Mesothelial cell of epicardium (in vitro differentiated cells): ENCODE results near the gene NAGA. TPM values are rescaled to one million over a fixed set of nuclear protein-coding genes. Genes with fewer than 3 reads are reported as not detected.
"Not testable (repeated sequence)": the region's sequence is repeated elsewhere in the genome, so short reads cannot be mapped to it uniquely, and the experiment has no call there.

Experiments used
- DNase-seq, 2 experiments: peaks; one replicate each; pipeline ENCODE4 v3.0.0; 2021; ENCODE audit warnings: low spot score in 2 of 2; ENCODE audit not compliant: unreplicated experiment in 2 of 2
- H3K27ac Mint-ChIP-seq: 2 replicates; pipeline ENCODE4 v1.8.0; 2021; ENCODE audit warnings: mixed read lengths
- H3K27me3 Mint-ChIP-seq: 2 replicates; pipeline ENCODE4 v1.8.0; 2021; ENCODE audit warnings: low read depth, mixed read lengths
- H3K36me3 Mint-ChIP-seq: 2 replicates; pipeline ENCODE4 v1.8.0; 2021; ENCODE audit warnings: mixed read lengths
- H3K4me1 Mint-ChIP-seq: 2 replicates; pipeline ENCODE4 v1.8.0; 2021; ENCODE audit warnings: mixed read lengths
- H3K4me3 Mint-ChIP-seq: 2 replicates; pipeline ENCODE4 v1.8.0; 2021; ENCODE audit warnings: mild to moderate bottlenecking, moderate library complexity, mixed read lengths
- H3K9me3 Mint-ChIP-seq: 2 replicates; pipeline ENCODE4 v1.8.0; 2021; ENCODE audit warnings: mixed read lengths
- total RNA-seq: library from RNA; stranded (reverse); gene quantifications from 3 replicates; pipeline ENCODE4 v1.2.1, GENCODE V29; 2021
- TF ChIP-seq, protein P1 (sequence below): fragments of 200-600 bp; sonication (generic); IDR thresholded peaks from one replicate; pipeline ENCODE4 v1.5.0; 2021; ENCODE audit warnings: antibody characterized with exemption; ENCODE audit not compliant: unreplicated experiment

The NAGA gene
- total RNA-seq: 19.4 to 20.7 TPM (median 19.5 TPM) in 3 replicates

DNA sequence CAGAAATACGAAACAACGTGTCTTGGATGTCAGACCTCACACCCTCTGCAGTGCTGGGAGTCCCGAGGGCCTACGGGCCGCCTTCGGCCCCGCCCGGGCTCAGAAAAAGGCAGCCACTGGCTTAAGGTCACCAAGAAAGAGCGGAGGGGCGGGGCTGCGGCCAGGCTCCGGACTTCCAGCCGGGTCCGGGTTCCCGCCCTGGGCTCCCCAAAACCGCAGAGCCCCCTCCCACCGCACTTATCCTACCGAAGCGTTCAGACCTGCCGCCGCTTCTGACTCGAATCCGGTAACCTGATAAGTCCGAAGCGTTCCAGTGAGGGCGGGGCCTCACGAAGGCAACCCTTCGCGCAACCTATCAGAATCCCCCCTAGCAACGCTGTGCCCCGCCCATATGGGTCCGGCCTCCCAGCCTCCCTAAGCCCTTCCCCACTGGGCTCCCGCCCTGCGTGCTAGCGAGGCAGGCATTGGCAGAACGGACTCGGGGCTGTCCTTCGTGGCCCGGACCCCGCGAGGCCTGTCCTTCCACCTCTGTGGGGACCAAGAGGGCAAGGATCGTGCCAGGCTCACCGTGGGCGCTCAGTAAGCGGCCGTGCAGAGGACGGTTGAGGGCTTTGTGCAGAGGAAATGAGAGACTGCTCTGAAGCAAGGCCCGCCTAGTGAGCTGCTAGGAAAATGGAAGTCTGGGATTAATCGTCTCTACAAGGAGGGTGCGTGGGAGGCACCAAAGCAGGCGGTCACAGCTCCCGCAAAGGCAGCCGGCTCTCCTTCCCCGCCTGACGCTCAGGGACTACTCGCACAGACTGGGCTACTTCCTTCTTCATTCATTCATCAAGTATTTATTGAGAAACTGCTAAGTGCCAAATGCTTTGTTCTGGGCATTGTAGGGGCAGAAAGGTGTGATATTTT is at the start of gene NAGA:
Gene NAGA, minus strand, starts transcription at position 296 of the 906 bp plus-strand sequence. CDS start 515 bp downstream, outside the sequence.
- no peaks in the 10 kb centered on the region for H3K27me3 Mint-ChIP-seq
- H3K4me3 Mint-ChIP-seq: peak within 1 kb of the TSS; percentile 78
- H3K9me3 Mint-ChIP-seq: no peaks in the 10 kb centered on the region
- H3K4me1 Mint-ChIP-seq: peaks cover 36% of the 10 kb centered on the region
- TF ChIP-seq, protein P1, sequence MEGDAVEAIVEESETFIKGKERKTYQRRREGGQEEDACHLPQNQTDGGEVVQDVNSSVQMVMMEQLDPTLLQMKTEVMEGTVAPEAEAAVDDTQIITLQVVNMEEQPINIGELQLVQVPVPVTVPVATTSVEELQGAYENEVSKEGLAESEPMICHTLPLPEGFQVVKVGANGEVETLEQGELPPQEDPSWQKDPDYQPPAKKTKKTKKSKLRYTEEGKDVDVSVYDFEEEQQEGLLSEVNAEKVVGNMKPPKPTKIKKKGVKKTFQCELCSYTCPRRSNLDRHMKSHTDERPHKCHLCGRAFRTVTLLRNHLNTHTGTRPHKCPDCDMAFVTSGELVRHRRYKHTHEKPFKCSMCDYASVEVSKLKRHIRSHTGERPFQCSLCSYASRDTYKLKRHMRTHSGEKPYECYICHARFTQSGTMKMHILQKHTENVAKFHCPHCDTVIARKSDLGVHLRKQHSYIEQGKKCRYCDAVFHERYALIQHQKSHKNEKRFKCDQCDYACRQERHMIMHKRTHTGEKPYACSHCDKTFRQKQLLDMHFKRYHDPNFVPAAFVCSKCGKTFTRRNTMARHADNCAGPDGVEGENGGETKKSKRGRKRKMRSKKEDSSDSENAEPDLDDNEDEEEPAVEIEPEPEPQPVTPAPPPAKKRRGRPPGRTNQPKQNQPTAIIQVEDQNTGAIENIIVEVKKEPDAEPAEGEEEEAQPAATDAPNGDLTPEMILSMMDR: no peak
- peak within 1 kb of the TSS; percentile 96 for H3K27ac Mint-ChIP-seq
- peak; percentile 89 to 94 for DNase-seq
- peaks cover 4% of the 10 kb centered on the region for H3K36me3 Mint-ChIP-seq

DNA sequence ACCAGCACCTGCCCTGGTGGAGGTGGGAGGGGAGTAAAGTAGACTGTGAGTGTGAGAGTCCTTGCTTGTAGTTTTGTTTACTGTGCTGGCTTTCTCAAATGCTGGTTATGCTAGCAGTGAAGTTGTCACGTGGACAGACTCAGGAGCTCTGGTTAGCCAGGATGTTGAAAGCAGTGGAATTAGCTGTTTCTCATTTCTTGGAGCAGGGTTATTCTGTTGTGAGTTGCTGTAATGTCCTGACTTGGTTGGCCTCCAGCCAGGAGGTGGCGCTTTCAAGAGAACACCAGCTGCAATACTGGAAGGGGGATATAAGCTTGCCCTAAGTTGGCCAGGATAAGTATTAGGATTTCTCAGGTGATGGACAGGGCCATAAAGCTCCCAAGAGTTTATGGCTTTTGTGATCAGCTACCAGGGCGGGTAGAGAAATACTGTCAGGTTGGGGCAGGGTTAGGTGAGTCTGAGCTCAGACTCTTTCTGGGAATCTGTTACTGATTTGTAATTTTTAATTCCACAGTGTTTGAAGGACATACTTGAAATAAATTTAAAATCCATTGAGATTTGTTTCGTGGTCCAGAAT is 46.3 kb upstream of the NAGA start:
- no peak for DNase-seq
- TF ChIP-seq, protein P1: no peak
- peaks cover 21% of the 10 kb centered on the region for H3K9me3 Mint-ChIP-seq
- no peak overlapping the region for H3K4me3 Mint-ChIP-seq
- H3K36me3 Mint-ChIP-seq: peaks cover 24% of the 10 kb centered on the region
- H3K27ac Mint-ChIP-seq: no peak overlapping the region
- H3K4me1 Mint-ChIP-seq: no peaks in the 10 kb centered on the region
- no peaks in the 10 kb centered on the region for H3K27me3 Mint-ChIP-seq

DNA sequence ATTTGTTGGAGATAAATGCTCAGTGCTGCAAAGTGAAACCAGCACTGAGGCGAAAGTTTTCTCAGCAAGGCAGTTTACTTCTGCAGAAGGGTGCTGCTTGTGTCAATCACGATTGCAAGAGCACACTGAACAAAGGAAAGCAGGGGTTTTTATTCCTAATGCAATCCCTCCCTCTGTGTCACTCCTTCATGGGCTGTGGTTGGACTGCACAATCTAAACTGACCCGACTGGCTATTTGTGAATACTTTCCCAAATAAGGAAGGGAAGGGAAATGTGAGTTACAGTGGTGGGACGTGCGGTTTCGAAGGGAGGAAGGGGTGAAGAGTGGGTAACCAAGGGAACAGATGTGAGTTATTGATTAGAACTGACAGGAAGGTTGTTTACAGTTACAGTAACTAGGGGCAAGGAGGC is 44.8 kb upstream of the NAGA start:
- not testable (repeated sequence) for H3K27ac Mint-ChIP-seq, DNase-seq, H3K4me1 Mint-ChIP-seq

DNA sequence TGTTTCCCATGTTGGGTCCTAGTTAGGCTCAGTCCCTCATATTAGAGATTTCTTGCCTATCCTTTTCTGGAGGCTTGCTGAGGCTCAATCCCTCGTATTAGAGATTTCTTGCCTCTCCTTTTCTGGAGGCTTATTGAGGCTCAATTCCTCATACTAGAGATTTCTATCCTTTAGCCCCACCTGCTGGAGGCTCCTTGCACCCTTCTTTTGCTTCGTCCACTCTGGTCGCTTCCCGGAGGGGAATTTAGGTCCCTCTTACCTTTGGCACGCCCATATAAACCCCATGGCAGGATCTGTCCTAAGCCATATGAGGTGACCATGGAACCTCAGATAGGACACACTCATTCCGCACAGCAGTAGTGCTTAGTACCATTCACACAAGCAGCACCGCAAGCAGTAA is 44.1 kb upstream of the NAGA start:
- Mint-ChIP-seq H3K36me3 (peaks cover 24% of the 10 kb centered on the region), H3K9me3 (peaks cover 21% of the 10 kb centered on the region), H3K27ac (no peak overlapping the region), H3K4me1 (no peaks in the 10 kb centered on the region), H3K27me3 (no peaks in the 10 kb centered on the region), H3K4me3 (no peak overlapping the region)
- no peak for DNase-seq
- TF ChIP-seq, protein P1: no peak

More for the DNA sequence above, 44.8 kb upstream of the NAGA start:
- H3K4me3 Mint-ChIP-seq, H3K27me3 Mint-ChIP-seq: not testable (repeated sequence)
- Mint-ChIP-seq H3K36me3 (peaks cover 24% of the 10 kb centered on the region), H3K9me3 (peaks cover 21% of the 10 kb centered on the region)

DNA sequence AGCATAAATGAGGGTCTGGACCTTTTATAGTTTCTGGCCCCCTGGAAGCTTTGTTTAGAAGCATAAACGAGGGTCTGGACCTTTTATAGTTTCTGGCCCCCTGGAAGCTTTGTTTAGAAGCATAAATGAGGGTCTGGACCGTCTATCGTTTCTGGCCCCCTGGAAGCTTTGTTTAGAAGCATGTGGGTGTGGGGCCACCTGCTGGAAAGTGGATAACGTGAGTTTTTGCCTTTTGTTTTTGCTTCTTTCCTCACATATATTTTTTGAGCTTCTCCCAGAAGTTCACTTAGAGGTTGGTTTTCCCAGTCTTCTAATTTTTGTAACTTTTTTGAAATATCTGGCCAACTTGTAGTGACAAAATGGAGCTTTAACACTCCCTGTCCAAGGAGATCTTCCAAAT is 42.2 kb upstream of the NAGA start:
- not testable (repeated sequence) for DNase-seq, H3K4me3 Mint-ChIP-seq, H3K4me1 Mint-ChIP-seq, H3K27me3 Mint-ChIP-seq, H3K27ac Mint-ChIP-seq
- Mint-ChIP-seq H3K36me3 (peaks cover 24% of the 10 kb centered on the region), H3K9me3 (peaks cover 21% of the 10 kb centered on the region)

DNA sequence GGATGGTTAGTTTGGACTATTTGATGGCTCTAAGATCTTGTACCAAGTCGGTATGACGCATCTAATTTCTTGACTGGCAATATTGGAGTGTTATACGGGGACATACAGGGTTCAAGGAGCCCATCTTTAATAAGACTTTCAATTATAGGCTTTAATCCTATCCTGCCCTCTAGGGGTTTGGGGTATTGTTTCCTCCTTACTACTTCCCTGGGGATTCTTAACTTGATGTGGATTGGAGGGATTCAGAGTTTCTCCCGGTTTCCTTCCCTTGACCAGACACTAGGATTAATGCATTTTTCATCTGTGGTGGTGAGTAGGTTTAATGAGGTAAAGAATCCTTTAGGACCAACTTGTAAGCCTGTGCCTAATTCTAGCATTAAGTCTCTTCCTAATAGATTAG is 41.2 kb upstream of the NAGA start:
- Mint-ChIP-seq H3K9me3 (peaks cover 23% of the 10 kb centered on the region), H3K27me3 (no peaks in the 10 kb centered on the region), H3K27ac (no peak overlapping the region), H3K36me3 (peaks cover 29% of the 10 kb centered on the region), H3K4me3 (no peak overlapping the region), H3K4me1 (no peaks in the 10 kb centered on the region)
- no peak for DNase-seq
- TF ChIP-seq, protein P1: no peak
